ENCODE measurements around the gene FARSA.

DNA sequence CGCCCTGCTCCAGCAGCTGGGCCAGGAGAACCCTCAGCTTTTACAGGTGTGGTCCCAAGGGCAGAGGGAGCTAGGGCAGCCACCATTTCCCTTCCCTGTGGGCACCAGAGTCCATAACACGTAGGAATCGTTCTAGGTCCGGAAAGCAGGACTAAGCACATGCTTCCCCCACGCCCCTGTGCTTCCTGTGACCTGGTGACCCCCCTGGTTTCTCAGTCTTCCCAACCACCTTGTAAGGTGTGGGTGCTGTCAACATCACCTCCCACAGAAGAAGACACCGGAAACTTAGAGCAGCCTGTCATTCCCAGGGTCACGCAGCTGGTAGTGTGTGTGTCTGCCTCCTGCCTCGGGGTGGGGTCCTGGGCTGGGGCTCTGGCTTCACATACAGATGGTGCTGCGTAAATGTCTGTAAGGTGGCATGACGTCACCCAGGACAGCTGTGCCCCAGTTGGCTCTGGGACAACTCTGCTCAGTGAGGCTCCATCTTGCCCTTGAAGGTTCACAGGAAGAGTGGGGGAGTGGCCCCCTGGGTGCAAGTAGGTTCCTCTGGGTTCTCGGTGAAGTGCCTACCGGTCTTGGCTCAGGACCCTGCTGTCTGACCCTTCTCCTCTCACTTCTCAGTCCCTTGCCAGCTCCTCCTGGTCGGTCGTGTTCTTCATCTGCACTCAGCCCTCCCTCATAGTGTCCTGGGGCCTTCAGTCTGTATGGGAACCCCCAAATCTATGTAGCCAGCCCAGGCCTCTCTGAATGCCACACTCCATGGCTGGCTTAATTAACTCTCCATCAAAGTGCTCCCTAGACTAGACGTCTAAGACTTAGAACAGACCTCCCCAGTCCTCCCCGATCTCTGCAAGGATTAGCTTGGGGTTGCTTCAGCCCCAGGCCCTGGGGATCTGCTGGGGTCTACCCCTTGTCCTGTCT, 16.1 kb upstream of the FARSA start:
- TF ChIP-seq, protein P1, sequence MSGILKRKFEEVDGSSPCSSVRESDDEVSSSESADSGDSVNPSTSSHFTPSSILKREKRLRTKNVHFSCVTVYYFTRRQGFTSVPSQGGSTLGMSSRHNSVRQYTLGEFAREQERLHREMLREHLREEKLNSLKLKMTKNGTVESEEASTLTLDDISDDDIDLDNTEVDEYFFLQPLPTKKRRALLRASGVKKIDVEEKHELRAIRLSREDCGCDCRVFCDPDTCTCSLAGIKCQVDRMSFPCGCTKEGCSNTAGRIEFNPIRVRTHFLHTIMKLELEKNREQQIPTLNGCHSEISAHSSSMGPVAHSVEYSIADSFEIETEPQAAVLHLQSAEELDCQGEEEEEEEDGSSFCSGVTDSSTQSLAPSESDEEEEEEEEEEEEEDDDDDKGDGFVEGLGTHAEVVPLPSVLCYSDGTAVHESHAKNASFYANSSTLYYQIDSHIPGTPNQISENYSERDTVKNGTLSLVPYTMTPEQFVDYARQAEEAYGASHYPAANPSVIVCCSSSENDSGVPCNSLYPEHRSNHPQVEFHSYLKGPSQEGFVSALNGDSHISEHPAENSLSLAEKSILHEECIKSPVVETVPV (CRISPR knock-in tag; IDR thresholded peaks at IDR 0.05): no peak
- TF ChIP-seq CSDC2 (CRISPR knock-in tag; IDR thresholded peaks at IDR 0.05) (no peak), ZFP3 (CRISPR knock-in tag; IDR thresholded peaks at IDR 0.05) (no peak), ZNF565 (CRISPR knock-in tag; conservative IDR thresholded peaks at IDR 0.05; ENCODE audit: low read depth) (no peak), RARB (CRISPR knock-in tag; IDR thresholded peaks at IDR 0.05) (no peak), SNAI2 (CRISPR knock-in tag; IDR thresholded peaks at IDR 0.05) (no peak), BACH2 (CRISPR knock-in tag; IDR thresholded peaks at IDR 0.05; ENCODE audit: borderline replicate concordance) (no peak), ISL1 (CRISPR knock-in tag; IDR thresholded peaks at IDR 0.05) (no peak)
- TF ChIP-seq, protein P2, sequence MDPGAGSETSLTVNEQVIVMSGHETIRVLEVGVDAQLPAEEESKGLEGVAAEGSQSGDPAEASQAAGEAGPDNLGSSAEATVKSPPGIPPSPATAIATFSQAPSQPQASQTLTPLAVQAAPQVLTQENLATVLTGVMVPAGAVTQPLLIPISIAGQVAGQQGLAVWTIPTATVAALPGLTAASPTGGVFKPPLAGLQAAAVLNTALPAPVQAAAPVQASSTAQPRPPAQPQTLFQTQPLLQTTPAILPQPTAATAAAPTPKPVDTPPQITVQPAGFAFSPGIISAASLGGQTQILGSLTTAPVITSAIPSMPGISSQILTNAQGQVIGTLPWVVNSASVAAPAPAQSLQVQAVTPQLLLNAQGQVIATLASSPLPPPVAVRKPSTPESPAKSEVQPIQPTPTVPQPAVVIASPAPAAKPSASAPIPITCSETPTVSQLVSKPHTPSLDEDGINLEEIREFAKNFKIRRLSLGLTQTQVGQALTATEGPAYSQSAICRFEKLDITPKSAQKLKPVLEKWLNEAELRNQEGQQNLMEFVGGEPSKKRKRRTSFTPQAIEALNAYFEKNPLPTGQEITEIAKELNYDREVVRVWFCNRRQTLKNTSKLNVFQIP (CRISPR knock-in tag; IDR thresholded peaks at IDR 0.05; ENCODE audit: borderline replicate concordance, low read depth): no peak
- TF ChIP-seq, protein P3, sequence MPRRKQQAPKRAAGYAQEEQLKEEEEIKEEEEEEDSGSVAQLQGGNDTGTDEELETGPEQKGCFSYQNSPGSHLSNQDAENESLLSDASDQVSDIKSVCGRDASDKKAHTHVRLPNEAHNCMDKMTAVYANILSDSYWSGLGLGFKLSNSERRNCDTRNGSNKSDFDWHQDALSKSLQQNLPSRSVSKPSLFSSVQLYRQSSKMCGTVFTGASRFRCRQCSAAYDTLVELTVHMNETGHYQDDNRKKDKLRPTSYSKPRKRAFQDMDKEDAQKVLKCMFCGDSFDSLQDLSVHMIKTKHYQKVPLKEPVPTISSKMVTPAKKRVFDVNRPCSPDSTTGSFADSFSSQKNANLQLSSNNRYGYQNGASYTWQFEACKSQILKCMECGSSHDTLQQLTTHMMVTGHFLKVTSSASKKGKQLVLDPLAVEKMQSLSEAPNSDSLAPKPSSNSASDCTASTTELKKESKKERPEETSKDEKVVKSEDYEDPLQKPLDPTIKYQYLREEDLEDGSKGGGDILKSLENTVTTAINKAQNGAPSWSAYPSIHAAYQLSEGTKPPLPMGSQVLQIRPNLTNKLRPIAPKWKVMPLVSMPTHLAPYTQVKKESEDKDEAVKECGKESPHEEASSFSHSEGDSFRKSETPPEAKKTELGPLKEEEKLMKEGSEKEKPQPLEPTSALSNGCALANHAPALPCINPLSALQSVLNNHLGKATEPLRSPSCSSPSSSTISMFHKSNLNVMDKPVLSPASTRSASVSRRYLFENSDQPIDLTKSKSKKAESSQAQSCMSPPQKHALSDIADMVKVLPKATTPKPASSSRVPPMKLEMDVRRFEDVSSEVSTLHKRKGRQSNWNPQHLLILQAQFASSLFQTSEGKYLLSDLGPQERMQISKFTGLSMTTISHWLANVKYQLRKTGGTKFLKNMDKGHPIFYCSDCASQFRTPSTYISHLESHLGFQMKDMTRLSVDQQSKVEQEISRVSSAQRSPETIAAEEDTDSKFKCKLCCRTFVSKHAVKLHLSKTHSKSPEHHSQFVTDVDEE (CRISPR knock-in tag; IDR thresholded peaks at IDR 0.05): no peak

Data from SK-N-SH treated with all-trans-retinoic acid at 6 μM for 48 hours (cell line).